Measurements from ENCODE around the gene ALKAL2.

DNA sequence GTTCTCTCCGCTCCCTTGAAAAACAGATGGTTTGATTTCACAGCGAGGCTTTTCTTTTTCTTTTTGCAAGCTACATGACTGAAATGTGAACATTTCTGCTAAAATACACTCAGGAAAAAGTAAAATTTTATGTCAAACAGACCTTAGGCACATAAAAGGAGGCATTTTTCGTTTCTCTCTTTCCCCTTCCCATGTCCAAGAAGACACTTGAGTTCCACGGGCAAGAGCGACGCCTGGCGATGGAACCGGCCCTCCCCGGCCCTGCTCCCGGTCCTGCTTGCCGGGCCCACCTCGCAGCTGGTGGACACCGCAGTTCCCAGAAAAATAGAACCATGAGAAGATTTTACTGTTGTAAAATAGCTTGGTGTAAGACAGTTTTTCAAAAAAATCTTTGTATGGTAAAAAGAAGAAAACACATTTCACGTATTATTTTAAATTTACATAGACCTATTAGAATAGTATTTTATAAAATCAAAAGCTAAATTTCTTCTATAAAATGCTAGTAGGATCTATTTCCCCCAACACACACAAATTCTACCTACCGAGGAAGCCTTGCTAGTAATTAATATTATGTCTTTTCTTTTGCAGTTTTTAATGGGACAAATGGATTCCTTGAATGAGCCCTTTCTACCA, 2.3 kb upstream of the ALKAL2 start:
- TF ChIP-seq, protein P1, sequence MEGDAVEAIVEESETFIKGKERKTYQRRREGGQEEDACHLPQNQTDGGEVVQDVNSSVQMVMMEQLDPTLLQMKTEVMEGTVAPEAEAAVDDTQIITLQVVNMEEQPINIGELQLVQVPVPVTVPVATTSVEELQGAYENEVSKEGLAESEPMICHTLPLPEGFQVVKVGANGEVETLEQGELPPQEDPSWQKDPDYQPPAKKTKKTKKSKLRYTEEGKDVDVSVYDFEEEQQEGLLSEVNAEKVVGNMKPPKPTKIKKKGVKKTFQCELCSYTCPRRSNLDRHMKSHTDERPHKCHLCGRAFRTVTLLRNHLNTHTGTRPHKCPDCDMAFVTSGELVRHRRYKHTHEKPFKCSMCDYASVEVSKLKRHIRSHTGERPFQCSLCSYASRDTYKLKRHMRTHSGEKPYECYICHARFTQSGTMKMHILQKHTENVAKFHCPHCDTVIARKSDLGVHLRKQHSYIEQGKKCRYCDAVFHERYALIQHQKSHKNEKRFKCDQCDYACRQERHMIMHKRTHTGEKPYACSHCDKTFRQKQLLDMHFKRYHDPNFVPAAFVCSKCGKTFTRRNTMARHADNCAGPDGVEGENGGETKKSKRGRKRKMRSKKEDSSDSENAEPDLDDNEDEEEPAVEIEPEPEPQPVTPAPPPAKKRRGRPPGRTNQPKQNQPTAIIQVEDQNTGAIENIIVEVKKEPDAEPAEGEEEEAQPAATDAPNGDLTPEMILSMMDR (IDR thresholded peaks at IDR 0.05): peak; percentile 42 to 67 (median 53)
- TF ChIP-seq EP300 (IDR thresholded peaks at IDR 0.05) (no peak), POLR2A (IDR thresholded peaks at IDR 0.05) (no peak)

Data from tibial nerve (tissue), 4 donors.